Thoracic aorta (tissue), 2 donors: ENCODE measurements around the gene USP4. TPM values are rescaled to one million over a fixed set of nuclear protein-coding genes. Genes with fewer than 3 reads are reported as not detected.

ENCODE experiments used
- ATAC-seq: fragments of 150-250 bp; one replicate; pipeline ENCODE4 v1.8.0; 2017; ENCODE audit warnings: low read depth; ENCODE audit not compliant: insufficient number of reproducible peaks, low FRiP score
- DNase-seq: peaks from one replicate; pipeline ENCODE4 v3.0.0-alpha.2; 2020; ENCODE audit warnings: low spot score
- H3K27ac ChIP-seq, 2 donors: fragments of 200-600 bp; sonication (generic); 1 replicate in 1 of 2; 2 replicates in 1 of 2; pipeline ENCODE4 v1.5.1; 2016; ENCODE audit warnings: mild to moderate bottlenecking in 2 of 2, moderate library complexity in 2 of 2
- H3K27me3 ChIP-seq: fragments of 200-600 bp; sonication (generic); replicated peaks from 2 replicates; pipeline ENCODE4 v1.6.0; 2016; ENCODE audit warnings: mild to moderate bottlenecking; ENCODE audit not compliant: insufficient read depth
- H3K36me3 ChIP-seq: fragments of 200-600 bp; sonication (generic); one replicate; pipeline ENCODE4 v1.5.1; 2016
- H3K4me1 ChIP-seq, 2 donors: fragments of 200-600 bp; sonication (generic); 1 replicate in 1 of 2; 2 replicates in 1 of 2; pipeline versions ENCODE4 v1.5.1 to v1.6.0; 2016; ENCODE audit warnings: low read depth in 2 of 2, mild to moderate bottlenecking in 1 of 2; ENCODE audit not compliant: control insufficient read depth in 1 of 2
- H3K4me3 ChIP-seq: fragments of 200-600 bp; sonication (generic); 2 replicates; pipeline ENCODE4 v1.5.1; 2016; ENCODE audit warnings: mild to moderate bottlenecking
- H3K9me3 ChIP-seq: fragments of 200-600 bp; sonication (generic); 2 replicates; pipeline ENCODE4 v1.5.1; 2016
- total RNA-seq, 2 donors: library from RNA; depleted of rRNA; stranded (reverse); fragments of >200 nt; gene quantifications; one replicate each; pipeline versions ENCODE4 v1.1.0 to v1.2.3, GENCODE V29; 2016
- TF ChIP-seq, protein P1 (sequence below): fragments of 200-600 bp; sonication (generic); IDR thresholded peaks from one replicate; pipeline ENCODE4 v1.5.1; 2019; ENCODE audit warnings: antibody characterized with exemption

Gene USP4
- total RNA-seq, 2 donors from 2014 or later, result 41.2 to 74.1 TPM

DNA sequence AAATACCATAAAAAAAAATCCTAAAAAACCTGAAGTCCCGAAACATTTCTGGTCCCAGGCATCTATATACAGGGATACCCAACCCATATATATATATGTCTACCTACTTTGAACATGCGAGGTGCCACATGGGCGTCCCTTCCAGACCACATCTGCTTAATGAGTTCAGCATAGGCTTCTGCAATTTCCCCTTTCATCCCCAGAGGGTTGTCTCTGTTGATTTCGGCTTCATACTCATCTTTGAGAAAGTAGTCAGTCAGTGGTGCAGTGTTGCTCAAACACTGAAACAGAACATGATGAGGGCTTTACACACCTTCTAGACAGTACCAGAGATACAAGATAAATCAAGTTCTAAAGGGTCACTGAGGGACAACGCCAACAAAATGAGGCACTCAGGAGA lies 34.2 kb downstream of the USP4 start:
- Histone ChIP-seq H3K9me3 (no peaks in the 10 kb centered on the region), H3K4me1 (no peaks in the 10 kb centered on the region), H3K4me3 (no peak overlapping the region), H3K27me3 (no peaks in the 10 kb centered on the region), H3K27ac (no peak overlapping the region), H3K36me3 (peaks cover 41% of the 10 kb centered on the region)
- DNase-seq (no peak), ATAC-seq (no peak)
- TF ChIP-seq, protein P1, sequence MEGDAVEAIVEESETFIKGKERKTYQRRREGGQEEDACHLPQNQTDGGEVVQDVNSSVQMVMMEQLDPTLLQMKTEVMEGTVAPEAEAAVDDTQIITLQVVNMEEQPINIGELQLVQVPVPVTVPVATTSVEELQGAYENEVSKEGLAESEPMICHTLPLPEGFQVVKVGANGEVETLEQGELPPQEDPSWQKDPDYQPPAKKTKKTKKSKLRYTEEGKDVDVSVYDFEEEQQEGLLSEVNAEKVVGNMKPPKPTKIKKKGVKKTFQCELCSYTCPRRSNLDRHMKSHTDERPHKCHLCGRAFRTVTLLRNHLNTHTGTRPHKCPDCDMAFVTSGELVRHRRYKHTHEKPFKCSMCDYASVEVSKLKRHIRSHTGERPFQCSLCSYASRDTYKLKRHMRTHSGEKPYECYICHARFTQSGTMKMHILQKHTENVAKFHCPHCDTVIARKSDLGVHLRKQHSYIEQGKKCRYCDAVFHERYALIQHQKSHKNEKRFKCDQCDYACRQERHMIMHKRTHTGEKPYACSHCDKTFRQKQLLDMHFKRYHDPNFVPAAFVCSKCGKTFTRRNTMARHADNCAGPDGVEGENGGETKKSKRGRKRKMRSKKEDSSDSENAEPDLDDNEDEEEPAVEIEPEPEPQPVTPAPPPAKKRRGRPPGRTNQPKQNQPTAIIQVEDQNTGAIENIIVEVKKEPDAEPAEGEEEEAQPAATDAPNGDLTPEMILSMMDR, result no peak

DNA sequence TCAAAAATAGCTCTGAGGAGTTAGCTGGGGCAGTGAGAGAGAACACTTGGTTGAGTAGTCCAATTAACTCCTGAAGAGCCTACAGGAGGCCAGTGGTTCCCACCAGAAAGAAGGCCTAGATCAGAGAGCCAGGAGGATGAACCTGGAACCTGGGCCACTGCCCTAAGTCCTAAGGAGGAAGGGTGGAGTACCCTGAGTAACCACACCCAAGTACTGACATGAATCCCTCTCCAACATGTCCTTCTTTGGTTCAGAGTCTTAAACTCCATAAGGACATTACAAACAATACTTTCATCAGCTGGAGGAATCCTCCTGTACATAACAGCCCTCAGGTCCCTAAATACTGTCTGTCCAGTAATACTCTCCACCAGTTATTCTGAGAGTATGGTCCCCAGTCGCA lies 37.2 kb downstream of the USP4 start:
- H3K4me1 ChIP-seq, result peaks cover 0 to 3% of the 10 kb centered on the region in 2 donors
- no peak for ATAC-seq
- H3K4me3 ChIP-seq, result no peak overlapping the region
- H3K27me3 ChIP-seq, result no peaks in the 10 kb centered on the region
- H3K27ac ChIP-seq, result no peak overlapping the region
- no peaks in the 10 kb centered on the region for H3K9me3 ChIP-seq
- DNase-seq, result no peak
- TF ChIP-seq, protein P1, result no peak
- H3K36me3 ChIP-seq, result peaks cover 54% of the 10 kb centered on the region

DNA sequence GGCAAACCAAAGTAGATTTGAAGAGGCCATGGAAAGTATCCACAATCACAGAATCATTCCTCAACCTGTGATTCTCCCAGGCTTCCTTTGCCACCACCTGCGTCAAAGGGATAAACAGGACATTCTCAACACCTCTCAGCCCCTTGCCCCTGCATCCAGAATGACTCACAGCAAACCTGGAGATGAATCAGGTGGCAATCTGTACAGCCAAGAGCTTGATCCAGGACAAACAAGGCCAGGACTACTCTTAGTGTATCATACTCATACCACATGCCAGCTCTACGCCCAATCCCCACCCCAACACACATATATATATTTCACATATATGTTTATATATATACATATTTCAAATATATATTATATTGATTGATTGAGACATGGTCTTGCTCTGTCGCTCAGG lies 39.3 kb downstream of the USP4 start:
- Histone ChIP-seq H3K9me3 (no peaks in the 10 kb centered on the region), H3K36me3 (peaks cover 50% of the 10 kb centered on the region), H3K27ac (no peak overlapping the region), H3K4me1 (peaks cover 7 to 18% of the 10 kb centered on the region in 2 donors), H3K27me3 (no peaks in the 10 kb centered on the region), H3K4me3 (no peak overlapping the region)
- TF ChIP-seq, protein P1, result no peak
- DNase-seq (no peak), ATAC-seq (no peak)

DNA sequence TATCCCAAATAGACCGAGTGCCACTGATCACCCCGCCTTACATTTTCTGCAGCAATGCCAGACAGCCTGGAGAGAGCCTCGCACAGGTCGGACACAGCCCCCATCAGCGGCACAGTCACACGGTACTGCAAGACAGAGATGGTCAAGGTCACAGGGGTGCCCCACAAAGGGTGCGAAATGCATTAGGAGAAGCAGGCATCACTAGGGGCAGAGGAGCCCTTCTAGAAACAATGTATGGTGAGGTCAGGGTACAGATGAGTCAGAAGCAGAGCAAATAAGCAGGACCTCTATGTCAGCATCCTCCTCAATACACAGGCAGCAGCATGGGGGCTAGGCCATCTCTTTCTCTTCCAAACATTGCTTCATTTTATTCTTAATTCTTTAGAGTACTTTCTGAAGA lies 41.3 kb downstream of the USP4 start:
- TF ChIP-seq, protein P1, result no peak
- H3K27ac ChIP-seq, result no peak overlapping the region
- no peaks in the 10 kb centered on the region for H3K27me3 ChIP-seq
- ATAC-seq (no peak), DNase-seq (no peak)
- no peak overlapping the region for H3K4me3 ChIP-seq
- H3K9me3 ChIP-seq, result no peaks in the 10 kb centered on the region
- peaks cover 7 to 18% of the 10 kb centered on the region in 2 donors for H3K4me1 ChIP-seq
- H3K36me3 ChIP-seq, result peaks cover 45% of the 10 kb centered on the region

DNA sequence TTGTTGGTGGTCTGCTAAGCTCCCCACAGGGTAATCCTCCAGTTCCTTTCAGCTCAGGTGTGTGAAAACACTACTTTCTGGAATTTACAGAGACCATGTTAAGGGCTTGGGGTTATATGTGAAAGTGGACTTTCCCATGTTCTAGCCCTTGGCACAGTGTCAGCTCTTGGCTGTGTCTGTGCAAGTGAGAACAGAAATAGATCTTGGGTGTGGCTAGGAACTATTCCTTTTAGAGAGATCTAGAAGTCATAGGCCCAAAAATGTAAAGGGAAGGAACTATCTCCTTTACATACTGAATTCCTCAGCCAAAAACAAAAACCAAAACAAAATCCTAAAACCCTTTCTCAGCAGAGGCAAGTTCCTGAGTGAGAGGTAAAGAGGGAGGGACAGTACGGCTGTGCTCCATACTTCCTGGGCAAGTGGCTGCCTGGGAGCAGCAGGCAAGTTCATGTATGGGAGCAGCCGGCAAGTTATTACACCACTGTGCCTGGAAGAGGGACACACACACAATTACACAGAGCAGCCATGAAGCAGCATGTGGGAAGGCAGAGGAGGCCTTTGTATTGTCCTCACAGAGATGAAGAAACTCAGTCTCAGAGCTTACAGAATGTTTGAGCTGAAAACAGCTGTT lies 43.0 kb downstream of the USP4 start:
- H3K9me3 ChIP-seq, result no peaks in the 10 kb centered on the region
- H3K4me1 ChIP-seq, result peaks cover 7 to 18% of the 10 kb centered on the region in 2 donors
- ATAC-seq (no peak), DNase-seq (peak; percentile 9)
- no peak overlapping the region for H3K4me3 ChIP-seq
- TF ChIP-seq, protein P1, result no peak
- peaks cover 55% of the 10 kb centered on the region for H3K36me3 ChIP-seq
- no peaks in the 10 kb centered on the region for H3K27me3 ChIP-seq
- H3K27ac ChIP-seq, result peak overlapping the region; percentile 69 to 73
